SJCRH30 (cell line): ENCODE results near the gene SLC29A3. TPM values are rescaled to one million over a fixed set of nuclear protein-coding genes. Genes with fewer than 3 reads are reported as not detected.
"Not testable (repeated sequence)": the region's sequence is repeated elsewhere in the genome, so short reads cannot be mapped to it uniquely, and the experiment has no call there.

Experiments used
- DNase-seq, 2 experiments: peaks; one replicate each; pipeline ENCODE4 v3.0.0-alpha.2; 2015 to 2020
- H3K27ac ChIP-seq: fragments of 250-450 bp; sonication (Bioruptor Pico); 2 replicates; pipeline ENCODE4 v1.5.1; 2020; ENCODE audit warnings: mild to moderate bottlenecking, moderate library complexity
- H3K27me3 ChIP-seq: fragments of 250-450 bp; sonication (Bioruptor Pico); 2 replicates; pipeline ENCODE4 v1.5.1; 2020; ENCODE audit warnings: mild to moderate bottlenecking, moderate library complexity
- H3K36me3 ChIP-seq: fragments of 250-450 bp; sonication (Bioruptor Pico); 2 replicates; pipeline ENCODE4 v1.5.1; 2020; ENCODE audit warnings: mild to moderate bottlenecking, moderate library complexity
- H3K4me1 ChIP-seq: fragments of 250-450 bp; sonication (Bioruptor Pico); 2 replicates; pipeline ENCODE4 v1.5.1; 2020; ENCODE audit warnings: mild to moderate bottlenecking, moderate library complexity
- H3K4me3 ChIP-seq: fragments of 250-450 bp; sonication (Bioruptor Pico); 2 replicates; pipeline ENCODE4 v1.5.1; 2020; ENCODE audit warnings: mild to moderate bottlenecking, moderate library complexity
- H3K9me3 ChIP-seq: fragments of 250-450 bp; sonication (Bioruptor Pico); replicated peaks from 2 replicates; pipeline ENCODE4 v1.5.1; 2020; ENCODE audit warnings: mild to moderate bottlenecking, moderate library complexity
- total RNA-seq: library from RNA; depleted of rRNA; stranded (reverse); fragments of >200 nt; shearing (Covaris generic); gene quantifications from 2 replicates; pipeline ENCODE4 v1.2.3, GENCODE V29; 2014

Gene SLC29A3
- total RNA-seq, 1 experiment from 2014 or later: 1.8 TPM

DNA sequence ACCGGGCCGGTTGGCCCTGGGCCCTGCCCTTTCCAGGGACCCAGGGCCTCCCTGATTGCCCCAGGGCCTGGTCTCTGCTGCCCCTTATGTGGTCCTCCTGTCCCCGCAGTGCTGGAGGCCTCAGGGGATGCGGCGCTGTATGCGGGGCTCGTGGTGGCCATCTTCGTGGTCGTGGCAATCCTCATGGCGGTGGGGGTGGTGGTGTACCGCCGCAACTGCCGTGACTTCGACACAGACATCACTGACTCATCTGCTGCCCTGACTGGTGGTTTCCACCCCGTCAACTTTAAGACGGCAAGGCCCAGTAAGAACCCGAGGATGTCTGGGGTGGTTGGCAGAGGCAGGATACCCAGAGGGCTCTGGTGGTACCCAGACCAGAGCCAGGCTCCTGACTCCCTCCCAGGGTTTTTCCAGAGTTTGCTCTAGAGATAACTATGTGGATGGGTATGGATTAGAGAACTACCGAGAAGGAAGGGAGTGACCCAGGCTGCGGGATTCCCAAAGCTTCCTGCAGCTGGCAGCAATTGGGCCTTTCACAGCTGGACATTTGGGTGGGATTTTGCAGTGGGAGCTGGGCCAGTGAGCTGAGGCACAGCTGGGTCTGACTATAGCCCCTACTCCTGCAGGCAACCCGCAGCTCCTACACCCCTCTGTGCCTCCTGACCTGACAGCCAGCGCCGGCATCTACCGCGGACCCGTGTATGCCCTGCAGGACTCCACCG lies 28.1 kb upstream of the SLC29A3 start:
- DNase-seq: no peak
- no peak overlapping the region for H3K4me3 ChIP-seq
- H3K27ac ChIP-seq: no peak overlapping the region
- no peaks in the 10 kb centered on the region for H3K27me3 ChIP-seq
- H3K9me3 ChIP-seq: no peaks in the 10 kb centered on the region
- no peaks in the 10 kb centered on the region for H3K36me3 ChIP-seq
- H3K4me1 ChIP-seq: no peaks in the 10 kb centered on the region

DNA sequence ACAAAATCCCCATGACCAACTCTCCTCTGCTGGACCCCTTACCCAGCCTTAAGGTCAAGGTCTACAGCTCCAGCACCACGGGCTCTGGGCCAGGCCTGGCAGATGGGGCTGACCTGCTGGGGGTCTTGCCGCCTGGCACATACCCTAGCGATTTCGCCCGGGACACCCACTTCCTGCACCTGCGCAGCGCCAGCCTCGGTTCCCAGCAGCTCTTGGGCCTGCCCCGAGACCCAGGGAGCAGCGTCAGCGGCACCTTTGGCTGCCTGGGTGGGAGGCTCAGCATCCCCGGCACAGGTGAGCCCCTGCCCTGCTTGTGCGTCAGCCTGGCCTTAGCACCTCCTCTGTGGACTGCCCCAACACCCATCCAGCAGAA lies 27.5 kb upstream of the SLC29A3 start:
- Histone ChIP-seq H3K27ac (no peak overlapping the region), H3K36me3 (no peaks in the 10 kb centered on the region), H3K27me3 (no peaks in the 10 kb centered on the region), H3K4me3 (no peak overlapping the region), H3K4me1 (no peaks in the 10 kb centered on the region), H3K9me3 (no peaks in the 10 kb centered on the region)
- DNase-seq: no peak

DNA sequence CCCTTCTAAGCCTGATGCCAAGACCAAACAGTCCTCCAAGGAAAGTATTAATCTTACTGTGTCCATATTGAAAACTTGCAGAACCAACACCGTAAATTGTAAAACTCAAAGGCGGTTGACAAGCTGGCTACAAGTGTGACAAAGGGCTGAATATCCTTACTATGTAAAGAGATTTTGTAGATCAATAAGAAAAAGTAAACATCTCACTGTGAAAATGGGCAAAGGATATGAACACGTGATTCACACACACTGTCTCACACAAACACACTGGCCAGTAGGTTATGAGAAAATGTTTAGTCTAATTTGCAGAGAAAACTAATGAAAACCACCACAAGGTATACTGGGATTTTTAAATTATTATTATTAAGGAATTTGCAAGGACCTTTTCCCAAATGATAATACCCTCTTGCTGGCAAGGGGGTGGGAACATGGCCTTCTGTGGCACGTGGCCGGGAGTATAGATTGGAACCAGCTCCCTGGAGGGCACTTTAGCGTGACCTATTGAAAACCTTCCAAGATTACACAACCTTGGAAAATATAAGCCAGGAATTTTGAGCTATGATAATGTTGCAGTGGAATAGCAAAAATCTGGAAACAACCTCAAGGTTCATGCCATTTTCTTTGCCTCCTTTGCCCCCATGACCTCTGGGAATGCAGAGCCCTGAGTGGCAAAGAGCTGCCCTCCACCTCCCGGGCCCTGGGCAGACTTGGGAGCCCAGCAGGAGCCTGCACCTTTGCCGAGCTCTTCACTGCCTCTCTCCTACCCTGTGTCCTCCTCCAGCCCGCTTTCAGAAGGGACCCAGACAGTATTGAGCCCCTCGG lies 26.2 kb upstream of the SLC29A3 start:
- no peak overlapping the region for H3K4me3 ChIP-seq
- no peak overlapping the region for H3K27ac ChIP-seq
- H3K4me1 ChIP-seq: no peaks in the 10 kb centered on the region
- no peak for DNase-seq
- H3K36me3 ChIP-seq: no peaks in the 10 kb centered on the region
- H3K27me3 ChIP-seq: no peaks in the 10 kb centered on the region
- no peaks in the 10 kb centered on the region for H3K9me3 ChIP-seq

DNA sequence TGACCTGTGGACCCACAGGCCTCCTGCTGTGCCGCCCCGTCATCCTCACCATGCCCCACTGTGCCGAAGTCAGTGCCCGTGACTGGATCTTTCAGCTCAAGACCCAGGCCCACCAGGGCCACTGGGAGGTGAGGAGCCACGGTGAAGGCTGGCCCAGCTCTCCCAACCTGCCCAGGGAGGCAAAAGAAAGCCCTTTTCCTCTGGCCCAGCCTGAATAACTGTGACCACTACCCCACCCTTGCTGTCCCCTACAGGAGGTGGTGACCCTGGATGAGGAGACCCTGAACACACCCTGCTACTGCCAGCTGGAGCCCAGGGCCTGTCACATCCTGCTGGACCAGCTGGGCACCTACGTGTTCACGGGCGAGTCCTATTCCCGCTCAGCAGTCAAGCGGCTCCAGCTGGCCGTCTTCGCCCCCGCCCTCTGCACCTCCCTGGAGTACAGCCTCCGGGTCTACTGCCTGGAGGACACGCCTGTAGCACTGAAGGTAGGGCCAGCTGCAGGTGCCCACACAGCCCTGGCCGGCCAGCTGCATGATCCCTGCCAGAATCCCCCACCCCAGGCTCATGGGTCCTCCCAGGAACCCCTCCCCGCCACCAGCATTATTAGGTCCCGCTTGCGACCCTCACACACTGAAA lies 25.5 kb upstream of the SLC29A3 start:
- no peaks in the 10 kb centered on the region for H3K4me1 ChIP-seq
- no peak for DNase-seq
- no peaks in the 10 kb centered on the region for H3K36me3 ChIP-seq
- no peaks in the 10 kb centered on the region for H3K27me3 ChIP-seq
- H3K9me3 ChIP-seq: no peaks in the 10 kb centered on the region
- no peak overlapping the region for H3K27ac ChIP-seq
- no peak overlapping the region for H3K4me3 ChIP-seq

DNA sequence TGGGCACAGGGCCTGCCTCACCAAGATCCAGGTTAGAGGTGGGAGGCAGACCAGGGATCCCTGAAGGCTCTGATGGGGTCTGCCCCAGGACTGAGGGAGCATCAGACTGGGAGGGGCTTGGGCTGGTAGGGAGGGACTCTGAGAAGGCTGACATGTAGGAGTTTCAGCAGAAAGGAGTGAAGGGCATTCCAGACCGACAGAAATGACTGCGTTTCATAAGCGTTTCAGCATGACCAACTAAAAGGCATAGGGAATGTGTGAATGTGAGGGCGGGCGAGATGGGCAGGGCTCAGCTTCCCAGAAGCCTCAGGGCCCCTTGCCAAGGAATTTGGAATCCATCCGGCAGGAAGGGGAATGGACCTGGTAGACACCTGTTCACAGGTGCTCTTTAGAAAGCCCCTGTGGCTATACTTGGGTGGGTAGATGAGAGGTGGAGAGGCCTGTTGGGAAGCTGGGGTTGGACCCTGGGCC lies 24.9 kb upstream of the SLC29A3 start:
- no peaks in the 10 kb centered on the region for H3K9me3 ChIP-seq
- H3K27me3 ChIP-seq: no peaks in the 10 kb centered on the region
- H3K4me3 ChIP-seq: no peak overlapping the region
- no peak for DNase-seq
- H3K27ac ChIP-seq: no peak overlapping the region
- no peaks in the 10 kb centered on the region for H3K36me3 ChIP-seq
- H3K4me1 ChIP-seq: no peaks in the 10 kb centered on the region

DNA sequence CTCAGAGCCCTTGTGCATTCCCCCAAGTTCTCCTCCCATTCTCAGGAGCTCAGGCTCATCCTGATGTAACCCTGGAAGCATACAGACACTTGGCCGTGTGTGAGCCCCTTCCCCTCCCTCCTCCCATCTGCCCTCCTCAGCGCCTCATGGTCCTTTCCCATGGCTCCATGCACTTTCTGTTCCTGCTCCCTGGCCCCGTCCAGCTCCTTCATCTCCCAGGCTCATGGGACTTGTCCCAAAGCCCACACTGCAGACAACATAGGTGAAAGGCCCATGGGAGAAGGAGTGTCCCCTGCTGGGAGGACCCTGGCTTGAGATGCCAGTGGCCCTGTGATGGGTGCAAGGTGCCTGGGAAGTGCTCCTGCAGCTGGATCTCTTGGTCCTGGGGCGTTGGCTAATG lies 24.2 kb upstream of the SLC29A3 start:
- no peak for DNase-seq
- no peaks in the 10 kb centered on the region for H3K36me3 ChIP-seq
- no peaks in the 10 kb centered on the region for H3K27me3 ChIP-seq
- H3K4me1 ChIP-seq: no peaks in the 10 kb centered on the region
- no peak overlapping the region for H3K27ac ChIP-seq
- H3K9me3 ChIP-seq: no peaks in the 10 kb centered on the region
- H3K4me3 ChIP-seq: no peak overlapping the region

DNA sequence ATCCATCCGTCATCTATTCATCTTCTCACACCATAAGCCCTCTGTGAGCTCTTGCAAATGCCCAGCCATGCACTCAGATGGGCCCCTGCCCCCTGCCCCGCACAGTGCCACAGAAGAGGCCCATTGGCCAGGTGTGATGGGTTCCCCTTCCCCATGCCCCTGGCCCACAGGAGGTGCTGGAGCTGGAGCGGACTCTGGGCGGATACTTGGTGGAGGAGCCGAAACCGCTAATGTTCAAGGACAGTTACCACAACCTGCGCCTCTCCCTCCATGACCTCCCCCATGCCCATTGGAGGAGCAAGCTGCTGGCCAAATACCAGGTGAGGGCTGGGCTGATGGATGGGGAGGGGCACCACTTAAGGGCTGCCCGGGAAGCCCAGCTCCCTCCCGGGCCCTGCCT lies 23.4 kb upstream of the SLC29A3 start:
- Histone ChIP-seq H3K36me3 (no peaks in the 10 kb centered on the region), H3K4me3 (no peak overlapping the region), H3K9me3 (no peaks in the 10 kb centered on the region), H3K27ac (no peak overlapping the region), H3K4me1 (no peaks in the 10 kb centered on the region), H3K27me3 (no peaks in the 10 kb centered on the region)
- DNase-seq: no peak

DNA sequence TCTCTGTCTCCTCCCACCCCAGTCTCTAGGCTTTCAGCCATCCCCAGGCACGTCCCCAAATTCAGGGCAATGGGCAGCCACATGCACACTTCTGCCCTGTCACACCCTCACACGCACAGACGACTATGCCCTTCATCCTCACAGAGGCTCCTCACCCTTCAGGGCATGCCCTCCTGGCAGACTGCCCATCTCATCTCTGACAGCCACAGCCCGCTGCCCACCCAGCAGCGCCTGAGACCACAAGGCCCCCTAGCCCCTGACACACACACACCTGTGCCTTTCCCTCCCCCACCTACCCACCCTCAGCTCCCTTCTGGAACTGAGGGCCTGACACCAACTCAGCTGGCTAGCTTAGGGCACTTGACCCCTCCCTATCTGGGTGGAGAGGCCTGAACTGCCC lies 23.0 kb upstream of the SLC29A3 start:
- no peak overlapping the region for H3K27ac ChIP-seq
- no peaks in the 10 kb centered on the region for H3K4me1 ChIP-seq
- H3K4me3 ChIP-seq: no peak overlapping the region
- H3K9me3 ChIP-seq: no peaks in the 10 kb centered on the region
- H3K36me3 ChIP-seq: no peaks in the 10 kb centered on the region
- DNase-seq: no peak
- H3K27me3 ChIP-seq: no peaks in the 10 kb centered on the region

DNA sequence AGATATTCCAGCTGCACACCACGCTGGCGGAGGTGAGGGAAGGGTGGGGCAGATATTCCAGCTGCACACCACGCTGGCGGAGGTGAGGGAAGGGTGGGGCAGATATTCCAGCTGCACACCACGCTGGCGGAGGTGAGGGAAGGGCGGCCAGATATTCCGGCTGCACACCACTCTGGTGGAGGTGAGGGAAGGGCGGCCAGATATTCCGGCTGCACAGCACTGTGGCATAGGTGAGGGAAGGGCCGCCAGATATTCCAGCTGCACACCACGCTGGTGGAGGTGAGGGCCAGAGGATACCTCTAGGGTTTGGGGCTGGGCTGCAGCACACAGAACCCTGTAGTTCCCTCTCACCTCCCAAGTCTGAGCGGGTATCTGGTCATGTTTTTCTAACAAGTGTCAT lies 22.2 kb upstream of the SLC29A3 start:
- DNase-seq, H3K27me3 ChIP-seq, H3K27ac ChIP-seq, H3K9me3 ChIP-seq, H3K4me3 ChIP-seq, H3K36me3 ChIP-seq, H3K4me1 ChIP-seq: not testable (repeated sequence)

DNA sequence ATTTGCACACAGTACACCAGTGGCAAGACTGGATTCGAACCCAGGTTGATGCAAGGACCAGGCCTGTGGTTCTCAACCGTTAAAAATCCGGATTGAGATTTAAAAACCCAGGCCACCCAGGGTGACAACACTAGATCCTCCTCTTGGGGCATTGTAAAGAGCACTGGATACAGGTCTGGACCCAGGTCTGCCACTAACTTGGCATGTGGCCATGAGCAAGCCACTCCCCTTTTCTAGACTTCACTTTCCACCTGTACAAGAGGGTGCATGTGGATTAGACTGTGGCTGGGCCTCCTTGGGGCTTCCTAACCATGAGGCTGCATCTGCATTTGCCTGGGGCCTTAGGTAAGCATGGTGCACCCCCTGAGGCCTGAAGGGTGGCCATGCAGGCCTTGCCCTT lies 21.7 kb upstream of the SLC29A3 start:
- no peak for DNase-seq
- no peak overlapping the region for H3K27ac ChIP-seq
- H3K36me3 ChIP-seq: no peaks in the 10 kb centered on the region
- no peak overlapping the region for H3K4me3 ChIP-seq
- H3K9me3 ChIP-seq: no peaks in the 10 kb centered on the region
- H3K27me3 ChIP-seq: no peaks in the 10 kb centered on the region
- H3K4me1 ChIP-seq: no peaks in the 10 kb centered on the region

DNA sequence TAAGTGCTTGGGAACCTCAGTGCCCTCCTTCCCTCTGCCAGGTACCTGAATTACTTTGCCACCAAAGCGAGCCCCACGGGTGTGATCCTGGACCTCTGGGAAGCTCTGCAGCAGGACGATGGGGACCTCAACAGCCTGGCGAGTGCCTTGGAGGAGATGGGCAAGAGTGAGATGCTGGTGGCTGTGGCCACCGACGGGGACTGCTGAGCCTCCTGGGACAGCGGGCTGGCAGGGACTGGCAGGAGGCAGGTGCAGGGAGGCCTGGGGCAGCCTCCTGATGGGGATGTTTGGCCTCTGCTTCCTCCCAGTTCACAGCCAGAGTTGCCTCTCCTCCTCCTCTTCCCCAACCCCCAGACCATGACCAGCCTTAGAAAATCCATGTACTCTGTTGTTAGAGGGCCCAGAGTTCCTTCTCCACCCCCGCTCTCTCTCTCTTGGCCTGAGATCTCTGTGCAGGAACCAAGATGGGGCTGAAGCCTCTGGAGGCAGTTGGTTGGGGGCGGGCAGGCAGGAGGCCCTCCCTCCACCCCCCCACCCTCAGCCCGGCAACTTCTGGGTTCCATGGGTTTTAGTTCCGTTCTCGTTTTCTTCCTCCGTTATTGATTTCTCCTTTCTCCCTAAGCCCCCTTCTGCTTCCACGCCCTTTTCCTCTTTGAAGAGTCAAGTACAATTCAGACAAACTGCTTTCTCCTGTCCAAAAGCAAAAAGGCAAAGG lies 19.8 kb upstream of the SLC29A3 start:
- Histone ChIP-seq H3K4me3 (no peak overlapping the region), H3K27me3 (no peaks in the 10 kb centered on the region), H3K36me3 (no peaks in the 10 kb centered on the region), H3K9me3 (no peaks in the 10 kb centered on the region), H3K4me1 (no peaks in the 10 kb centered on the region), H3K27ac (no peak overlapping the region)
- no peak for DNase-seq

DNA sequence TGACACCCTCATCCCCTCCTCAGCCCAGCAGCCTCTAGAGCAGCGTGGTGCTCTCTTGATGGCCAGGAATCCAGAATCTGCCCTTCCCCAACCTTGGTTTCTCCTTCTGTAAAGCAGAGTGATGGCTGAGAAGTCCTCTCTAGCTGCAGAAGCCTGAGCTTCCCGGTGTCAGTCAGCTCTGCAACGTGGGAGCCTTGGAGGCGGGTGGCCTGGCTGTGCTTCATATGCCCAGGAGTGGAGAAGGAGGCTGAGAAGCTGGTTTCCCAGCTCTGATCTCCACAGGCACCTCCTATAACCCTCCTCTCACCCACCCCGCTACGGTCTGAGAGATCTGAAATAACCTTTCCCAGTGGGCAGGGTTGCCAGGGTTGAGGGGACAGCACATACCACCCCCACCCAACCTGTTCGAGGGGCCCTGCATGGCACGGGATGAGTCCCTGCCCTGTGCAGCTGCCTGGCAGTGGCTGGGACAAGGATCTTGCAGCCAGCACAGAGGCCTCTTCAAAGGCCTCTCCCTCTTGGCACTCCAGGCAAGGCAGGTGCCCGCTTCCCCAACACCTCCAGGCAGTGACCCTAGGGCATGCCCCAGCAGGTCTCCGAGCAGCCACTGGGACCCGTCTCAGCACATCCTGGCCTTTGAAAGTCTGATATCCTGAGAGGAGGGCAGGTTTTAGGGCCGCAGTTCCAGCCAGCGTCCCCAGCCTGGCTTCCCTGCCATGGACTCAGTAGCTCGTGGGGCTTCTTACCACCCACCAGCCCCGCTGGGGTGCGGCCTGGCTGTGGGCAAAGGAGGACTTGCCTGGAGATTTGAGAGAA lies 18.3 kb upstream of the SLC29A3 start:
- no peak overlapping the region for H3K27ac ChIP-seq

DNA sequence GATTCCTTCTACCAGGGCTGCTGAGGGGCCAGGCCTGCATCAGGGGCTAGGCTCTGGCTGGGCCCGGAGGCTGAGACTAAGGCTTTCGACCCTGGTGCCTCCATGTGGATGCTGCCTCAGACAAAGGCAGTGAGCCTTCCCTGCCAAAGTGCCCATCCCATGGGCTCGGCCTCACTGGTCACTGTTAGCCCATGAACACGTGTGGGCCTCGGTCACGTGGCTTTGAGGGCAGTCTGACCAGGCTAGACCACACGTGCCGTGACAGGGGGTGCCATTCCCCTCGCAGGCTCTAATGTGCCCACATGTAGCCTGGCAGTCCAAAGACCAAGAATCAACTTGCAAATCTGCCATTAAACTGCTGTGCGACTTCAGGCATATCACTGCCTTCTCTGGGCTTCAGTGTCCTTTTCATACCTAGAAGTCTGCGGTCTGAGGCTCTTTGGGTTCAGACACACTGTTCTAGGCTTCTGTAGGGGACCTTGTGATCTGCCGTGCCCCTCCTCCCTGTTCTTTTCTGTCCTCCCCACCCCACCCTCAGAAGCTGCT lies 17.6 kb upstream of the SLC29A3 start:
- Histone ChIP-seq H3K27ac (no peak overlapping the region), H3K36me3 (no peaks in the 10 kb centered on the region), H3K9me3 (no peaks in the 10 kb centered on the region), H3K27me3 (no peaks in the 10 kb centered on the region), H3K4me3 (no peak overlapping the region), H3K4me1 (no peaks in the 10 kb centered on the region)
- no peak for DNase-seq

More for the DNA sequence above, 18.3 kb upstream of the SLC29A3 start:
- H3K4me1 ChIP-seq: no peaks in the 10 kb centered on the region
- no peaks in the 10 kb centered on the region for H3K9me3 ChIP-seq
- no peaks in the 10 kb centered on the region for H3K36me3 ChIP-seq
- no peak overlapping the region for H3K4me3 ChIP-seq
- no peak for DNase-seq
- H3K27me3 ChIP-seq: no peaks in the 10 kb centered on the region

DNA sequence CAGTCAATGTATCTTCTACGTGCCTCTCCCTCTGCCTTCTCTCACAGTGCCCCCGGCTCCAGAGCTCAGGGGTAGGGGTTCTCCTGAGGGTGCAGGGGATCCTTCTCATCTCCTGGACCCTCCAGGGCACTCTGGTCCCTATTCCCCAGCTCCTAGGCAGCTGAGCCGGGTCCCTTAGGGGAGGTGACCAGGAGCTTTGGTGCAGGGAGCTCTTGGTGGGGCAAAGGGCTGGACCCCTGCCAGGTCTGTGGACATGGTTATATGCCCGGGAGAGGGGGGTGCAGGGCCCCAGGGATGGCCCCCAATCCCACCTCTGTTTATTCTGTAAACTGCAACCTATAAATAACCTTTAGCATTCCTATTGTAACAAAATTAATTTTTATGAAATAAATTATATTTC lies 16.6 kb upstream of the SLC29A3 start:
- no peak for DNase-seq
- Histone ChIP-seq H3K4me3 (no peak overlapping the region), H3K36me3 (no peaks in the 10 kb centered on the region), H3K9me3 (no peaks in the 10 kb centered on the region), H3K4me1 (no peaks in the 10 kb centered on the region), H3K27ac (no peak overlapping the region), H3K27me3 (no peaks in the 10 kb centered on the region)
